Measurements from ENCODE around the gene KIF26A. TPM values are rescaled to one million over a fixed set of nuclear protein-coding genes. Genes with fewer than 3 reads are reported as not detected.
"Not testable (repeated sequence)": the region's sequence is repeated elsewhere in the genome, so short reads cannot be mapped to it uniquely, and the experiment has no call there.

Gene KIF26A
- total and polyA plus RNA-seq, 2 of the 13 experiments (the other 11 are each of a cell fraction or from before 2014, with no cell fraction given) = not detected

- H3K79me2 ChIP-seq (ENCODE audit: insufficient read depth, low read length); in situ Hi-C loops (cut with HindIII; ENCODE audit: extremely low pct_ligation_motif_present, low pct_unique_long_range_greater_than_20kb); H3K4me2 ChIP-seq (ENCODE audit: low read depth, low read length); H3K27ac ChIP-seq (ENCODE audit: extremely low read length, insufficient read depth, low read length); DNase-seq (ENCODE audit: low spot score); intact Hi-C loops (cut with micrococcal nuclease; ENCODE audit: unreplicated experiment); H4K20me1 ChIP-seq (ENCODE audit: insufficient read depth, low read length); H3K36me3 ChIP-seq (replicated peaks in 1 of 2; ENCODE audit: control insufficient read depth in 1 of 2, insufficient read depth in 2 of 2, low read length in 2 of 2); BruUV-seq (replicated peaks); H3K4me3 ChIP-seq (replicated peaks in 1 of 3; ENCODE audit: insufficient read depth in 1 of 3, low read depth in 2 of 3, low read length in 3 of 3); FAIRE-seq; H3K4me1 ChIP-seq (ENCODE audit: insufficient read depth, low read length); CTCF ChIA-PET (ENCODE audit: low intra/inter-chr PET ratio, low total read pairs); H3K9ac ChIP-seq (ENCODE audit: insufficient read depth, low read depth, low read length); H3K9me3 ChIP-seq (ENCODE audit: low read length); ATAC-seq; POLR2A ChIA-PET; H2AFZ ChIP-seq (ENCODE audit: low read length): not testable (repeated sequence)
- peaks cover 0 to 15% of the 10 kb centered on the region in 2 experiments; a peak in 2 of 5 replicates for H3K27me3 ChIP-seq (ENCODE audit: control insufficient read depth in 1 of 2, insufficient read depth in 2 of 2, low read length in 2 of 2)
- 3% methylated on average over 6 of the region's 28 CpGs for WGBS (ENCODE audit: low lambda C conversion rate)
Observed at GRCh38 chr14:104225278-104226190, 87.1 kb downstream of the KIF26A start.

DNA sequence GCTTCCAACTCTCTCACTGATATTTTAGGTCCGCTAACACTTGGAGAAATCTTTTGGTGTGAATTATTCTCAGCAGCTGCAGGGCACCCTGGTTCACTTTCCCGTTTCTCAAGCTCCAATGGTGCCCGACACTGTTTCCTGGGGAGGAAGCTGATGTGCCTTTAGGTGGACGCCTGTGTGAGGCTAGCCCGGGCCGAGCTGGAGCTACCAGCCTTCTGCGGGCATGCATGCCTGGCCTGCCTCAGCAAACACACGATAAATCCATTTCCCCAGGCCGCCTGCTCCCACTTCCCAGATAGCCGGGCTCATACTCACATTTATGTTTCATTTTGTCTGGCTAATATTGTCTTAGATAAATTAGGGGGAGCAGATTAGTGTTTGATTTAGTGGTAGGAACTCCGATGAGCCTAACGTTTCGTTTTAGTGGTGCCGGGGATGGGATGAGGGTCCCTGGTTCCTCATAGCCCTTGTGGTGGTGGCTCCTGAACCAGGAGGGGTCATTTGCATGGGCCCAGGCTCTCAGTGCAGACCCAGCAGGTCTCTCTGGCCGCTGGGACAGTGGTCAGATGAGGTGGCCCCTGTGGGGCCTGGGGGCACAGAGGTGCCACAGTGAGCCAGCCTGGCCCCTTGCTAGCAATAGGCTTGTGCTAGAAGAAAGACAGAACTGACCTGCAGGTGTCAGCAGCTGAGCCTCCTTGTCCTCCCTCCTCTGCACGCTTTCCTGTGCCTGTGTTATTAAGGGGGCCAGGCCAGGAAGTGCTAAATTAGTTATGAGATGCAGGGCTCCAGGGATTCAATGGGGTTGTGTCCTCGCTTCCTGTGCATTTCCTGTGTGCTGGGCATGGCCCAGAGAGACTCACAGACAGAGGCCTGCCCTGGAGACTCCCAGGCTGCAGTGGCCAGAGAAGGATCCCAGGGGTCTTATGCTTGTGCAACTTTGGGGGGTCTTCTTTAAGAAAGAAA lies 88.3 kb downstream of the KIF26A start:
- no peak for DNase-seq (ENCODE audit: low spot score)
- WGBS (ENCODE audit: low lambda C conversion rate) = 44% methylated on average over 9 of the region's 17 CpGs
- no peak for FAIRE-seq
- TF ChIP-seq ZNF10 (CRISPR knock-in tag; IDR thresholded peaks at IDR 0.05; ENCODE audit: borderline replicate concordance, low read depth) = no peak
- no peak for TF ChIP-seq NCOA2 (CRISPR knock-in tag; IDR thresholded peaks at IDR 0.05)
- TF ChIP-seq, protein P1, sequence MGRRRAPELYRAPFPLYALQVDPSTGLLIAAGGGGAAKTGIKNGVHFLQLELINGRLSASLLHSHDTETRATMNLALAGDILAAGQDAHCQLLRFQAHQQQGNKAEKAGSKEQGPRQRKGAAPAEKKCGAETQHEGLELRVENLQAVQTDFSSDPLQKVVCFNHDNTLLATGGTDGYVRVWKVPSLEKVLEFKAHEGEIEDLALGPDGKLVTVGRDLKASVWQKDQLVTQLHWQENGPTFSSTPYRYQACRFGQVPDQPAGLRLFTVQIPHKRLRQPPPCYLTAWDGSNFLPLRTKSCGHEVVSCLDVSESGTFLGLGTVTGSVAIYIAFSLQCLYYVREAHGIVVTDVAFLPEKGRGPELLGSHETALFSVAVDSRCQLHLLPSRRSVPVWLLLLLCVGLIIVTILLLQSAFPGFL (CRISPR knock-in tag; IDR thresholded peaks at IDR 0.05) = no peak
- no peak for TF ChIP-seq HNRNPK (IDR thresholded peaks at IDR 0.05; ENCODE audit: low read depth, low read length, poor library complexity, severe bottlenecking)
- TF ChIP-seq RBM39 (IDR thresholded peaks at IDR 0.05; ENCODE audit: low read depth, low read length, poor library complexity, severe bottlenecking) = no peak
- no peak for TF ChIP-seq NBN (conservative IDR thresholded peaks at IDR 0.05)

More for the DNA sequence above, 88.3 kb downstream of the KIF26A start:
- CTCF ChIA-PET (ENCODE audit: low intra/inter-chr PET ratio, low total read pairs) = no interaction called here
- peaks cover 0 to 5% of the 10 kb centered on the region in 2 experiments; a peak in 1 of 5 replicates for H3K27me3 ChIP-seq (ENCODE audit: control insufficient read depth in 1 of 2, insufficient read depth in 2 of 2, low read length in 2 of 2)
- H3K4me1 ChIP-seq (ENCODE audit: insufficient read depth, low read length) = no peaks in the 10 kb centered on the region
- no peaks in the 10 kb centered on the region for H3K79me2 ChIP-seq (ENCODE audit: insufficient read depth, low read length)
- peaks cover 4% of the 10 kb centered on the region for H3K9me3 ChIP-seq (ENCODE audit: low read length)
- intact Hi-C loops (cut with micrococcal nuclease; ENCODE audit: unreplicated experiment) = no loop called here
- no TSS peak for BruUV-seq (replicated peaks)
- POLR2A ChIA-PET = no interaction called here
- no peak overlapping the region for H3K4me3 ChIP-seq (replicated peaks in 1 of 3; ENCODE audit: insufficient read depth in 1 of 3, low read depth in 2 of 3, low read length in 3 of 3)
- in situ Hi-C loops (cut with HindIII; ENCODE audit: extremely low pct_ligation_motif_present, low pct_unique_long_range_greater_than_20kb) = no loop called here
- no peak overlapping the region for H2AFZ ChIP-seq (ENCODE audit: low read length)
- no peaks in the 10 kb centered on the region for H4K20me1 ChIP-seq (ENCODE audit: insufficient read depth, low read length)
- no peak overlapping the region for H3K4me2 ChIP-seq (ENCODE audit: low read depth, low read length)
- H3K27ac ChIP-seq (ENCODE audit: extremely low read length, insufficient read depth, low read length) = no peak overlapping the region
- H3K9ac ChIP-seq (ENCODE audit: insufficient read depth, low read depth, low read length) = no peak overlapping the region
- H3K36me3 ChIP-seq (replicated peaks in 1 of 2; ENCODE audit: control insufficient read depth in 1 of 2, insufficient read depth in 2 of 2, low read length in 2 of 2) = no peaks in the 10 kb centered on the region
- no peak for ATAC-seq

Data from HepG2 (cell line).